M059J (cell line): Measurements from ENCODE around the gene SORL1. TPM values are rescaled to one million over a fixed set of nuclear protein-coding genes. Genes with fewer than 3 reads are reported as not detected.
"Not testable (repeated sequence)": the region's sequence is repeated elsewhere in the genome, so short reads cannot be mapped to it uniquely, and the experiment has no call there.

ENCODE experiments used
- DNase-seq: peaks from one replicate; pipeline ENCODE4 v3.0.0-alpha.2; 2012; ENCODE audit warnings: low read depth
- total RNA-seq: library from RNA; depleted of rRNA; stranded (reverse); fragments of >200 nt; shearing (Covaris generic); gene quantifications from 2 replicates; pipeline ENCODE4 v1.2.3, GENCODE V29; 2014; rRNA removed

SORL1 gene, protein sequence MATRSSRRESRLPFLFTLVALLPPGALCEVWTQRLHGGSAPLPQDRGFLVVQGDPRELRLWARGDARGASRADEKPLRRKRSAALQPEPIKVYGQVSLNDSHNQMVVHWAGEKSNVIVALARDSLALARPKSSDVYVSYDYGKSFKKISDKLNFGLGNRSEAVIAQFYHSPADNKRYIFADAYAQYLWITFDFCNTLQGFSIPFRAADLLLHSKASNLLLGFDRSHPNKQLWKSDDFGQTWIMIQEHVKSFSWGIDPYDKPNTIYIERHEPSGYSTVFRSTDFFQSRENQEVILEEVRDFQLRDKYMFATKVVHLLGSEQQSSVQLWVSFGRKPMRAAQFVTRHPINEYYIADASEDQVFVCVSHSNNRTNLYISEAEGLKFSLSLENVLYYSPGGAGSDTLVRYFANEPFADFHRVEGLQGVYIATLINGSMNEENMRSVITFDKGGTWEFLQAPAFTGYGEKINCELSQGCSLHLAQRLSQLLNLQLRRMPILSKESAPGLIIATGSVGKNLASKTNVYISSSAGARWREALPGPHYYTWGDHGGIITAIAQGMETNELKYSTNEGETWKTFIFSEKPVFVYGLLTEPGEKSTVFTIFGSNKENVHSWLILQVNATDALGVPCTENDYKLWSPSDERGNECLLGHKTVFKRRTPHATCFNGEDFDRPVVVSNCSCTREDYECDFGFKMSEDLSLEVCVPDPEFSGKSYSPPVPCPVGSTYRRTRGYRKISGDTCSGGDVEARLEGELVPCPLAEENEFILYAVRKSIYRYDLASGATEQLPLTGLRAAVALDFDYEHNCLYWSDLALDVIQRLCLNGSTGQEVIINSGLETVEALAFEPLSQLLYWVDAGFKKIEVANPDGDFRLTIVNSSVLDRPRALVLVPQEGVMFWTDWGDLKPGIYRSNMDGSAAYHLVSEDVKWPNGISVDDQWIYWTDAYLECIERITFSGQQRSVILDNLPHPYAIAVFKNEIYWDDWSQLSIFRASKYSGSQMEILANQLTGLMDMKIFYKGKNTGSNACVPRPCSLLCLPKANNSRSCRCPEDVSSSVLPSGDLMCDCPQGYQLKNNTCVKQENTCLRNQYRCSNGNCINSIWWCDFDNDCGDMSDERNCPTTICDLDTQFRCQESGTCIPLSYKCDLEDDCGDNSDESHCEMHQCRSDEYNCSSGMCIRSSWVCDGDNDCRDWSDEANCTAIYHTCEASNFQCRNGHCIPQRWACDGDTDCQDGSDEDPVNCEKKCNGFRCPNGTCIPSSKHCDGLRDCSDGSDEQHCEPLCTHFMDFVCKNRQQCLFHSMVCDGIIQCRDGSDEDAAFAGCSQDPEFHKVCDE (N-terminal part only)
- total RNA-seq = 1.9 and 3.0 TPM in 2 replicates

DNA sequence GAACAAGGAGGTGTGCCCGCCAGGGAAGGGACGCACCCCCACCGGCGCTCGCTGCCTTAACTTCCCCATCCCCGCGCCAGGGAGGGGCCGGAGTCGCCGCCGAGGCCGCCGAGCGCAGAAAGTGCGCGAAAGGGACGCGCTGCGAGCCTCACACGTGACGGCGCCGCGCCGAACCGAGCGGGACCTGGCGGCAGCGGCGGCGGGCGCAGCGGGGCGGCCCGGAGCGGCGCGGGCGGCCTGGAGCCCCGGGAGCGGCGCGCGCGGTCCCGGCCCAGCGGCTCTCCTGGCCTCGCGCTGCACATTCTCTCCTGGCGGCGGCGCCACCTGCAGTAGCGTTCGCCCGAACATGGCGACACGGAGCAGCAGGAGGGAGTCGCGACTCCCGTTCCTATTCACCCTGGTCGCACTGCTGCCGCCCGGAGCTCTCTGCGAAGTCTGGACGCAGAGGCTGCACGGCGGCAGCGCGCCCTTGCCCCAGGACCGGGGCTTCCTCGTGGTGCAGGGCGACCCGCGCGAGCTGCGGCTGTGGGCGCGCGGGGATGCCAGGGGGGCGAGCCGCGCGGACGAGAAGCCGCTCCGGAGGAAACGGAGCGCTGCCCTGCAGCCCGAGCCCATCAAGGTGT, at the start of gene SORL1:
SORL1 (plus strand) TSS at position 329 of the 623 bp plus-strand sequence; CDS start at position 347, 18 bp downstream.
- DNase-seq = peak; percentile 62

DNA sequence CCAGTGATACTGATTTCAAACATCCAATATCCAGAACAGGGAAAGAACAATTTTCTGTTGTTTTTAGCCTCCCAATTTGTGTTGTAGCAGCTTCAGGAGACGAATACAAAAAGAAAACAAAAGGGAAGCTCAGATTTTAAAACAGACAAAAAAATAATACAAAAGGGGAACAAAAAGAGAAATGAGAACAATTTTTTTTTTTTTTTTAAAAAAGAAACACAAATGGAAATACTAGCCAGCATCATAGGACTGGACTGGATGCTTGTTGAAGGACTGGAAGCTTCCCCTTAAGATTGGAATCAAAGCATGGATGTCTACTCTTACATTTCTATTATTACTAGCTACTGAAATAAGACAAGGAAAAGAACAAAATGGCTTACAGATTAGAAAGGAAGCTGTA, 46.5 kb upstream of the SORL1 start:
- DNase-seq = no peak

DNA sequence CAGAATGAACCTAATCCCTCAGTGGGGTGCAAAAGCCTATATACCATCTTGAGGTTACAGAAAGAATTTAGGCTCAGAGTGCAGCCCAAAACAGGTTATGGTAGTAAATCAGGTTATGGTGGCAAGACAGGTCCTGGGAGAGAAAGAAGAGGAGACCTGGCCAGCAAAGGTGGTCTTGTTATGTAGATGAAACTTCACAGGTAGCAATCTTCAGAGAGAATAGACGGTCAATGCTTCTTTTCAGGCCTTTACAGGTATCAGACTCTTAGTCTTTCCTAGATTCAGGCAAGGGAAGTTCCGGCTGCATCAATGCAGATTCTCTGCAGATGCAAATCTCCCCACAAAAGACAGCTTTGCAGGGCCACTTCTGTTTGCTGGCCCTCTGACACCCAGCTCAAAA, 45.8 kb upstream of the SORL1 start:
- no peak for DNase-seq

DNA sequence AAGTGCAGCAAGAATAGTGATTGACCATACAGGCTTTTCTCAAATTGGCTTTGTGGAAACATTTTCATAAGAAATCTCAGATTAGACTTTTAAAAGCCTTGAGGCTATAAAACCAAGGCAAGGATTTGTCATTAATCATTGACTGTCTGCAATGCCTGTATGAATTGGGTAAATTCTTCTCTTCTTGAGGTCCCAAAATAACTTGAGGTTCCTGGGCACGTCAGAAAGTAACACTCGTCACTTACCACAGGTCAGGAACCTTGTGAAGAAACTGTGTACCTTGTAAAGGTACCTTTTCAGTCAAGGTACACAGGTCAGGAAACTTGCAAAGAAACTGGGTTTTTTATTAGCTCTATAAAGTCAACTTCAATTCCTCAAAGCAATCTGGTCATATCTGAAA, 43.3 kb upstream of the SORL1 start:
- DNase-seq = no peak

DNA sequence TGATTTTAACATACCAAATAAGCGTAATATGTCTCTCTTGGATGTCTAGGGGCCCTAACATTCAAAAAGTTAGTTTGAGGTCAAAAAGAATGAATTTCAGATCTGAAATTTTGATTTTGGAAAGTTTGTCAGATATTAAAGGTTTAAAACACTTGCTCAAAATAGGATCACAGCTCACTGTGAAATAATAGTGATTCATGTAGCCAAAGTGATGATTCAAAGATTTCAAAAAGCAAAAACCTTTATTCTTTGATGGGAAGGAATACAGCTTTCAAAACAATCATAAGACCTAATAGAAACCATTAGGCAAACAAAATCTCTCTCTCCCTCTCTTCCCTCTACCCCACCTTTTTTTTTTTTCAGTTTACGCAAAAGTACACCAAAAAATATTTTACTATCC, 42.1 kb upstream of the SORL1 start:
- not testable (repeated sequence) for DNase-seq

DNA sequence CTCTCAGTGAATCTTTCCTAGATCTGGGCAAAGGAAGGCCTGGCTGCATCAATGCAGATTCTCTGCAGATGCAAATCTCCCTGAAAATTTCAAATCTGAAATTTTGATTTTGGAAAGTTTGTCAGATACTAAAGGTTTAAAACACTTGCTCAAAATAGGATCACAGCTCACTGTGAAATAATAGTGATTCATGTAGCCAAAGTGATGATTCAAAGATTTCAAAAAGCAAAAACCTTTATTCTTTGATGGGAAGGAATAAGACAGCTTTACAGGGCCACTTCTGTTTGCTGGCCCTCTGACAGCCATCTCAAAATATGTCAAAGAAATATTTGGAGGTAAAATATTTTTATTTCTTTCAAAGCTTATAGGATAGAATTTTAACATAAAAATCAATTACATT, 40.8 kb upstream of the SORL1 start:
- DNase-seq = not testable (repeated sequence)

DNA sequence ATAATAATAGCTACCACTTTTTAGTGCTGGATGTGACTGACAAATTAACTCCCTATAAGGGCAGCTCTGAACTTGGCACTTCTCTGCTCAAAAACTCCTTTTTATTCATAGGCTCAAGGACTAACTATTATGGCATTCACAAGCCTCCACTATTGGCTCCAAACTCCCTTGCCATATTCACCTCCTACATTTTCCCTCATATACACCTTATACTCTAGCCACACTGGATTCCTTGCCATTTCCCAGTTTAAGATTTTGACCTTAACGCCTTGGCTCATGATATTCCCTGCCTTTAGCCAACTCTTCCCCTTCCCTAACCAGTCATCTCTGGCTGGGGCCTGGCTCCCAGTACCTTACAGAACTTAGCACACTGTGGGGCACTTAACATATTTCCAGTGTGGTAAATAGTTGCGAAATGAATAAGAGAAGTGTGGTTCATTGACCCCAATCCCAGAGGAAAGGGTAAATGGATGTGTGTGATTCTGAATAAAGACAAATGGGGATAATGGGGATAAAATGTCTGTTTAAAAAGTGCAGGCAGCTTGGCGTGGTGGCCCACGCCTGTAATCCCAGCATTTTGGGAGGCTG, 40.0 kb upstream of the SORL1 start:
- DNase-seq = peak; percentile 22

DNA sequence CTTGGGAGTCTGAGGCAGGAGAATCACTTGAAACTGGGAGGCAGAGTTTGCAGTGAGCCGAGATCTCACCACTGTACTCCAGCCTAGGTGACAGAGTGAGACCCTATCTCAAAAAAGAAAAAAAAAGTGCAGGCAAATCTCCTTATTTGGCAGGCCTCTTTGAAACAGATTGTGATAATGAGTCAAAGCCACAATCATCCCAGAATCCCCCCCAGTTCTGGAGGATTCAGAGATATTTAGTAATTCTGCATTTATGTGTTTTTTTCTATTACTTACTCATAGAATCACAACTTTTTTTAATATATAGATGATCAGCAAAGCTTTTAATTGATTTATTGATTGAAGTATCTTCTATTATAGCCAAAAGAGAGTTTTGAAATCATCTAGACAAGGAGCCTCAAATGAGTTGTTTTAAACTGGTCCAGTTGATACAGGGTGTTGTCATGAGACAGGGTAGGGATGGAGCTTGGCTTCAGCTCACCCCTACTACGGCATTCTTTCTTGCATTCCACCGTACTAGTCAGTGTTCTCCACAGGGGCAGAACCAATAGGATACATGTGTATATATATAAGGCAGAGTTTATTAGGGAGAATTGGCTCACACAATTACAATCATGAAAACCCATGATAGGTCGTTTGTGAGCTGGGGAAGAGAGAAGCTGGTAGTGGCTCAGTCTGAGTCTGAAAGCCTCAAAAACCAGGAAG, 39.3 kb upstream of the SORL1 start:
- no peak for DNase-seq

DNA sequence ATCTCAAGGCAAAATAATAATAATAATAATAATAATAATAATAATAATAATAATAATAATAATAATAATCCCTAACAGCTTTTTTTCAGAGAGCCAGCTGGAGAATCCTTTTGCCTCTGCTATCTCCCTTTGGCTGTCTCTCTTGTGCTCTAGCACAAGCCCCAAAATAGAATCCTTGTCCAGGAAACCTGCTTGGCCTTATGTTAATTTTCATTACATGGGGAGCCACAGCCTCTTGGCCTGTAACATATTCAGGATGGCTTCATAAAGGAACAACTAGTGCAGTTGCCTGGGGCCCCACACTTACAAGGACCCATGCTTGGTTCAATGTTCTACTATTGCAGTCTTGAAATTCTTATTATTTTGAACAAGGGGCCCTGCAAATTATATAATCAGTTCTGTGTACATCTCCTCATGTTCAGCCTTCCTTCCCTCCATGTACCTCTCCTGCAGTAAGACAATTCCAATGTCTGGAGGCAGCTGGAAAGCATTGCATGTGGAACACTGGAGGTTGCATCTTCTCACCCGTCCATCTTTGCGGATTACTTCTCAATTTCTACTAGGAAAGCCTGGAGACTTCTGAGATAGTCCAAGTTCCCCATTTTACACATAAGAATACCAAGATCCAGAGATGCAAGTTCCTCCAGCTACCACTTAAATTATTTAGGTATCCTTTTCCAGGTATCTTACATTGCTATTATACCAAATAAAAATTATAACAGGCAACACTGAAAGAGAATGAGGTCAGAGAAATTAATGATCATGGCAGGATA, 37.8 kb upstream of the SORL1 start:
- DNase-seq = no peak

DNA sequence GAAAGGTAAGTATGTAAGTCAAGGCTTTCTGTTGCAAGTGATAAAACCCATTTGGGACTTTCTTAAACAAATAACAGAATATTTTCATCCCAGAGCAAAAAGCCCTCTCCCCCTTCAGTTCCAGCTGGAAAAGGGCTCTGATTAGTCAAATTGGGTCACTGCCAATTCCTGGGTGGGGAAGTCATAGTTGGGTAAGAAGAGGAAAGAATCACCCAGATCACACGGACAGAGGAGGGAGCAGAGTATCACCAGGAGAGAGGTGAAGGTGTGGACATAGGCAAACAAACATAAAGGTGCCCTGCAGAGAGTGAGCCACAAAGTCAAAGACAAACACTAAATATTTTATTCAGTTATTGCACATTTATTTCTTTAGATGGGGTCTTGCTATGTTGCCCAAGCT, 36.3 kb upstream of the SORL1 start:
- DNase-seq = peak; percentile 15

DNA sequence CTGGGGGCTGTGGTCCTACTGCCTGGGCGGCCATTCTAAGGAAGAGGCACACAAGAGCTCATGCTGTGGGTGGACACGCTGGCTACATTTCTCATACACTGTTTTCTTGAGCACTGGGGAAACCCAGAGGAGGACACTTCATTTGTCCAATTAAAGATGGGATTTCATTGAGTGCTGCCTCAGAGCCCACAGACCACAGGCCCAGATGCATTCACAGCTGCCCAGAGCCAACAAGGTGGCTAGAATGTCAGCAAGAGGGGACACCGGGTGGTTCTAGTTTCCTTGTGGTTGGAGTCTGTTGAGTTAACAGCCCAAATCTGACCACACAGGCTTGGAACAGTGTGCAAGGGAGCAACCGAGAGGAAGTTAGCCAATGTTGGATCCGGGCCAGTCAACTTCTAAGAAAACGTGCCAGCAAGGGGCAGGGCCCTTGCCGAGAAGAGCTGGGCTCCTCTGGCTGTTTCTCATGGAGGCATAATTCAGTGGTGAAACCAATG, 35.0 kb upstream of the SORL1 start:
- peak; percentile 97 for DNase-seq

DNA sequence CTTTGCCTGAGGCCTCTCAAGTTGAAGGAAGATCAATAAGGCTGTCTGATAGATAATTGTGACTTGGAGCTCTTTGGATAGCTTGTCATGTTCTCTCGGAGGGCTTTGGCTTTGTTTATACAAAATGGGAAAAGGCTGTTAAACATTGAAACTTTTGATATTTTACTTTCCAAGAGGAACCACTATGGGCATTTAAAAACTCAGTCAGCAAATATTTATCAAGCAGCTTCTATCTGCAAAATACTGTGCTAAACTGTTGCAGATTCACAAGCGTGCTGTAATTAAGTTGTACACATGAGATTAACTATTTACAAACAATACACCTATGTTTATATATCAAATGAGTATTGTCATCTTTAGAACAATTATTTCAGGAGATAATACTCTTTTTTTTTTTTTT, 34.5 kb upstream of the SORL1 start:
- DNase-seq = no peak

DNA sequence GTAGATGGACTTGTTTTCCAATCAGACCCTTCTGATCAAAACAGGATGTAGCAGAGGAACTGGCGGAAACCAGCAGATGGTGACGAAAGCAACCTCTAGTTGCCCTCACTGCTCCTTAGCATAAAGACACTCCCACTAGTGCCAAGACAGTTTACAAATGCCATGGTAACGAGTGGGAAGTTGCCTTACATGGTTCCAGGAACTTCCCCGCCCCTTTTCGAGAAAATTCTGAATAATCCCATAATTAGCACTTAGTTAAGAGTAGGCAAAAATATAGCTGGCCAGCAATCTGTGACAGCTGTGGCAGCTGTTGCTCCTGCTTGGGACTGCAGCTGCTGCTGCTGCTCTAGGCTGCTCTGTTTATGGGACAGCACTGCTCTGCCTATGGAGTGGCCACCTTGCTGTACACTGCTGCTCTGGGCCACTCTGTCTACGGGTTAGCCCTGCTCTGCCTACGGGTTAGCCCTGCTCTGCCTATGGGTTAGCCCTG, 33.4 kb upstream of the SORL1 start:
- peak; percentile 23 for DNase-seq

DNA sequence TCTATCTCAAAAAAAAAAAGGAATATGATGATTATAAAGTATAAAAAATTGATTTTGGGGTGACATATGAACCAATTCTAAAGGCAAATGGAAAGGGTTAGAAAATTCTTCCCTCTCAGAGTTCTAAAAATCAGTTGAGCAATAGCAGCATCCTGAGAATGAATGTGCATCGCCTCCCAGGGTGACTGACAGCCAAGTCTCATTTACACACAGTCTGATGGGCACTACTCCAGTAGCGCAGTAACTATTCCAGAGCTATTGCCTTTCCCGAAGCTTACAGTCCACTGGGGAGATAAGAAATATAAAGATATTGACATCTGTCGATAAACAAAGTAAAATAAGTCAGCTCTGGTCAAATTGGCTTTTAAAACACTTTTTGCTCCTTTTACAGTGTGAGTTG, 32.3 kb upstream of the SORL1 start:
- DNase-seq = no peak

DNA sequence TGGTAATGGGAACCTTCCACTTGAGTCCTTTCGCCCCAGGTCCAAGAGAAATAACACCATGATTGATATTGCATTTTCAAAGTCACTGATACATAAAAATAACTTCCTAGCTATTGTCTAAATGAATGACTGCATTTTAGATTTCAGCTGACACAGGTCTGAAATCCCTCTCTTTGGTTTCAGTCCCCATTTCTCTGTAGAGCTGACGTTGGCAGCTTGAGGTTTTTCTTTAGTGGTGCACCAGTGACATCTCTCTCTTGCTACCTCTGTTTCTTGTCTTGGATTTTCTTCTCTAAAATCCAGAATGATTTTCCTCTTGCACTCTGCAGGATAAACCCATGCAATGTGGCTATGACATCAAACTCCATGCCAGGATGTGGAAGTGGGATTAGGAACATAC, 31.7 kb upstream of the SORL1 start:
- no peak for DNase-seq

DNA sequence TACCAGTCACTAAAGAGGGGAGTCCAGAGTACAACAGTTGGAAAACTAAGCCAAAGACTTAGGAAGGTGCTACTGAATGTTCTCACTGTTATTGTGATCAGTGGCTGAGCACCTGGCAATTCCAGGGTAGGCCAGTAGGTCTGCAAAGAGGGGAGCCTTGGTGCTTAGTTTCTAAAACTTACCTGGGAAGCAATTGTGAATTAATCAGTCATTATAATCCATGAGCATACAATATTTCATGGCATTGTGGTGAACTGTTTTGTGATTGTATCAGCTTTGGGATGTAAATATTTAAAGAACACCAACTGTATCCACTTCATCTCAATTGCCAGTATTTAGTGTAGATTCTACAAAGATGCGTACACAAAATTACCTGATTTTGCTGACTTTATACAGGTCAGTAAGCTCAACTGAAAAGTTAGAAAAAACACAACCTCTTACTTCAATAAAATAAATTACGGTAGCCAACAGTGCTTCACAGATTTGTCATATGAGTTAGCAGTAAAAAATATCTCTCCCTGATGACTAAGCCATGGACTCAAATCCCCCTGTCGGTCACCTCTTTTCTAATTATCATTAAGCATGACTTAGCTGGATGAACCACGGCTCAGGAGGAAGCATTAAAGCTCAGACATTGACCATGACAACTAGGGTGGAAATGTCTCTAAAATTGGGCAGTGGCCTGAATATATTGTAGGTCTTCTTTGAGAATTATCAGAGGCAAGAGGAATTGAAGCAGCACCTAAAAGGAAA, 30.8 kb upstream of the SORL1 start:
- DNase-seq = peak; percentile 49

DNA sequence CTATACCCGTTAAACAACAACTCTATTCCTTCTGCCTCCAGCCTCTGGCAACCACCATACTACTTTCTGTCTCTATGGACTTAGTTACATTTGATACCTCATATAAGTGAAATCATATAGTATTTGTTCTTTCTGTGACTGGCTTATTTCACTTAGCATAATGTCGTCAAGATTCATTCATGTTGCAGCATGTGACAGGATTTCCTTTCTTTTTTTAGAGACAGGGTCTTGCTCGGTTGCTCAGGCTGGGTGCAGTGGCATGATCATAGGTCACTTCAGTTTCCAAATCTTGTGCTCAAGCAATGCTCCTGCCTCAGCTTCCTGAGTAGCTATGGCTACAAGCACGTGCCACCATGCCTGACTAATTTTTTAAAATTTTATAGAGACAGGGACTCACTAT, 29.4 kb upstream of the SORL1 start:
- no peak for DNase-seq

DNA sequence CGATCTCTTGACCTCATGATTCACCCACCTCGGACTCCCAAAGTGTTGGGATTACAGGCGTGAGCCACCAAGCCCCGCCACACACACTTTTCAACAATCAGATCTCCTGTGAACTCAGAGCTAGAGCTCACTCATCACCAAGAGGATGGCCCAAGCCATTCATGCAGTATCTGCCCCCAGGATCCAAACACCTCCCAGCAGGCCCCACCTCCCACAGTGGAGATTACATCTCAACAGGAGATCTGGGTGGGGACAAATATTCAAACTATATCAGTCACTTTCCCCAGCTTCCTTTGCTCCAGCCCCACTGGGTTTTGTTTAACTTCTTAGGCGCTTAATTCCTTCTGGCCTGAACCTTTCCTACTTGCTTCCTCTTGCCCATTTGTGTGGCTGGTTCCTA, 26.3 kb upstream of the SORL1 start:
- DNase-seq = no peak
